Loucy (cell line): ENCODE results near the gene MAML2.

Experiments
- EZH2phosphoT487 ChIP-seq: fragments of 200-600 bp; IDR thresholded peaks from 2 replicates; pipeline ENCODE4 v1.6.1; 2018; ENCODE audit warnings: antibody characterized with exemption, mild to moderate bottlenecking, moderate library complexity, borderline replicate concordance
- TF ChIP-seq, protein P1 (sequence below): fragments of 200-600 bp; sonication (generic); conservative IDR thresholded peaks from 2 replicates; pipeline ENCODE4 v1.5.1; 2014; ENCODE audit warnings: mild to moderate bottlenecking, antibody characterized with exemption, low read length

DNA sequence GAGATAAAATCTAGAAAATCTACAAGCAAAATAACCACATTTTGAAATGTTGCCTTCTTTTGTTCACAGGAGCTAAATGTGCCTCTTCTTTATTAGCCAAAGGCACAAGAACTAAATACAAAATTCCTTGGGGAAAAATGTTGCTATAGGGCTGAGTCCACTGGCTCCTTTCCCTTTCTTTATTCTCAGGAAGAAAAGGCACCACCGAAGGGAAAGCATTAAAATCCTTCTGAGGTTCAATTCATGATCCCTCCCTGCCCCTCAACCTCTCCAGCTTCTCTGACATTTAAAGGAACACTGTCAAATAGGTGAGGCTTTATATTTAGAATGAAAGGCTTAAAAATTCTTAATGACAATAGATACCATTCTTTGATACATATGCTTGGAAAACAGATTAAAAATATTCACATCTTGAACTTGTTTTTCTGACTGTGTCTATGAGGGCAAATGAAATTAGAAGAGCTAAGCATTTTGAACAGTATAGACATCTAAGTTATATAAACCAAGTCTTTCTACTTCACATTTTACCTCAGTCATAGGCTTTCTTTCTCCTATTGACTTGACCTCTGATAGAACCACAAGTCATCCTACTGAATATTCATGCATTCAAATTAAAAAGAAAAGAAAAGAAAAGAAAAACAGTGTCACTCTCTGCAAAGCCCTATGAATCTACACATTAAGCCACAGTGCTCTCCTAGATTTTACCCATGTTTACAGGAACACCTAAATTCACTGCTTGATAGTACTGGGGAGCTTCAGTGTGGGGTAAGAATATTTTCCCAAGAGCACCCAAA, 148.2 kb downstream of the MAML2 start:
- TF ChIP-seq, protein P1, sequence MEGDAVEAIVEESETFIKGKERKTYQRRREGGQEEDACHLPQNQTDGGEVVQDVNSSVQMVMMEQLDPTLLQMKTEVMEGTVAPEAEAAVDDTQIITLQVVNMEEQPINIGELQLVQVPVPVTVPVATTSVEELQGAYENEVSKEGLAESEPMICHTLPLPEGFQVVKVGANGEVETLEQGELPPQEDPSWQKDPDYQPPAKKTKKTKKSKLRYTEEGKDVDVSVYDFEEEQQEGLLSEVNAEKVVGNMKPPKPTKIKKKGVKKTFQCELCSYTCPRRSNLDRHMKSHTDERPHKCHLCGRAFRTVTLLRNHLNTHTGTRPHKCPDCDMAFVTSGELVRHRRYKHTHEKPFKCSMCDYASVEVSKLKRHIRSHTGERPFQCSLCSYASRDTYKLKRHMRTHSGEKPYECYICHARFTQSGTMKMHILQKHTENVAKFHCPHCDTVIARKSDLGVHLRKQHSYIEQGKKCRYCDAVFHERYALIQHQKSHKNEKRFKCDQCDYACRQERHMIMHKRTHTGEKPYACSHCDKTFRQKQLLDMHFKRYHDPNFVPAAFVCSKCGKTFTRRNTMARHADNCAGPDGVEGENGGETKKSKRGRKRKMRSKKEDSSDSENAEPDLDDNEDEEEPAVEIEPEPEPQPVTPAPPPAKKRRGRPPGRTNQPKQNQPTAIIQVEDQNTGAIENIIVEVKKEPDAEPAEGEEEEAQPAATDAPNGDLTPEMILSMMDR: no peak
- TF ChIP-seq EZH2phosphoT487: no peak
